Articular chondrocyte of knee joint (primary cell): Measurements from ENCODE around the gene ROBO4. TPM values are rescaled to one million over a fixed set of nuclear protein-coding genes. Genes with fewer than 3 reads are reported as not detected.

Experiments
- total RNA-seq: library from RNA; depleted of rRNA; stranded (reverse); fragments of >200 nt; gene quantifications from 2 replicates; pipeline ENCODE4 v1.2.3, GENCODE V29; 2012

Gene ROBO4
- 0.26 and 1.1 TPM in 2 replicates for total RNA-seq

GRCh38 chr11:124897674-124898262 is at the start of gene ROBO4:
Gene ROBO4 (minus strand): TSS chr11:124897865. CDS start chr11:124897795, 70 bp downstream.

GRCh38 chr11:124935548-124936514 is 38.2 kb upstream of the ROBO4 start, which contains the start of gene HEPACAM:
Gene HEPACAM (minus strand): TSS chr11:124936047. CDS start chr11:124936006, 41 bp downstream.

GRCh38 chr11:124918950-124919349 is 21.3 kb upstream of the ROBO4 start, which contains the start of gene HEPN1:
Gene HEPN1 (plus strand): TSS chr11:124919250.

GRCh38 chr11:124865181-124865901 is 32.3 kb downstream of the ROBO4 start, which contains the start of gene ROBO3:
Gene ROBO3 (plus strand): TSS chr11:124865432. CDS start chr11:124865578, 146 bp downstream.

Other genes with a start within 250 kb of the ROBO4 start
- gene SIAE, start 224.1 kb downstream of the ROBO4 start, total RNA-seq, result 13.1 and 16.0 TPM in 2 replicates
- 18.9 and 23.9 TPM in 2 replicates for gene SPA17, start 224.0 kb downstream of the ROBO4 start, total RNA-seq
- 0.39 and 0.65 TPM in 2 replicates for gene NRGN, start 157.9 kb downstream of the ROBO4 start, total RNA-seq
- gene VSIG2, start 145.6 kb downstream of the ROBO4 start, total RNA-seq, result not detected in 2 replicates
- 0.13 and 0.54 TPM in 2 replicates for gene ESAM, start 135.6 kb downstream of the ROBO4 start, total RNA-seq
- 10.2 and 10.8 TPM in 2 replicates for gene MSANTD2, start 97.5 kb downstream of the ROBO4 start, total RNA-seq
- gene ROBO3, start 32.4 kb downstream of the ROBO4 start, total RNA-seq, result 4.4 and 4.9 TPM in 2 replicates
- gene HEPN1, start 21.4 kb upstream of the ROBO4 start, total RNA-seq, result not detected in 2 replicates
- not detected in 2 replicates for gene HEPACAM, start 38.2 kb upstream of the ROBO4 start, total RNA-seq
- 2.2 and 3.4 TPM in 2 replicates for gene CCDC15, start 56.3 kb upstream of the ROBO4 start, total RNA-seq
- 0.22 and 0.52 TPM in 2 replicates for gene SLC37A2, start 165.4 kb upstream of the ROBO4 start, total RNA-seq
- 19.5 and 21.3 TPM in 2 replicates for gene TMEM218, start 213.8 kb upstream of the ROBO4 start, total RNA-seq